ENCODE results near the gene AP2B1. TPM values are rescaled to one million over a fixed set of nuclear protein-coding genes. Genes with fewer than 3 reads are reported as not detected.

The AP2B1 gene
- total and polyA plus RNA-seq, 9 of the 15 experiments (the other 6 are each of a cell fraction or from before 2014, with no cell fraction given): 60.1 to 287 (median 105) TPM

DNA sequence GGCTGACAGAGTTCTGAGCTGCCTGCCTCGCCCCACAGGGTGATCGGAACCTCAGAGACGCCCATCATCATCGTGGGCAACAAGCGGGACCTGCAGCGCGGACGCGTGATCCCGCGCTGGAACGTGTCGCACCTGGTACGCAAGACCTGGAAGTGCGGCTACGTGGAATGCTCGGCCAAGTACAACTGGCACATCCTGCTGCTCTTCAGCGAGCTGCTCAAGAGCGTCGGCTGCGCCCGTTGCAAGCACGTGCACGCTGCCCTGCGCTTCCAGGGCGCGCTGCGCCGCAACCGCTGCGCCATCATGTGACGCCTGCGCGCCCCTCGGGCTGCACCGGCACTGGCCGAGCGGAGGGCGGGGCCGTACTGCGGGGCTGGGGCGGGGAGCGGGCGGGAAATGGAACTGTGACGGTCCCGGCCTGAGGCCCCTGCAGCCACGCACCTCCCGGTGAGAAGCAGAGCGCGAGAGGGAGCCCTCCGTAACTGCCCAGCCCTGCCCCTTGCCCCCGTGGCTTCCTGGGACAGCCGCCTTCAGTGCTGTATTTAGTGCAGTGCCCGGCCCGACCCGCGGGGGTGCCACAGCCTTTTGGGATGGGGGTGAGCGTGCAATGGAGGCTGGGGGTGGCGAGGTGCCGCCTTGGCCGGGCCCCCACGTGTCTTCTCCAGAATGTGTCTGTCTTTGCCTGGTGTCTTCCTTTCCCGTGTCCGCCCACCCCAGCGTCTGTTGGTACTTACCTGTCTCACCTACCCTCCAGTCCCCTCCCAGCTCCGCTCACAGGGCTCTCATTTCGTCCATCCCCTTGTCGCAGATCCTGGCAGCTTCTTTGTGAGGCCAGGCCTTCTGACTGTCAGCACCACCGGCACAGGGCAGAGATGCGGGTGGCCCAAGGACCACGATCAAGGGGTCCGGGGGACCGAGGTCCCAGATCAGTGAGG lies 154.1 kb downstream of the AP2B1 start (continued):
- TF ChIP-seq HDAC6 (IDR thresholded peaks at IDR 0.05; ENCODE audit: low read depth, low read length) (no peak), SIRT6 (IDR thresholded peaks at IDR 0.05; ENCODE audit: low read depth, low read length) (no peak), BHLHE40 (IDR thresholded peaks at IDR 0.05; ENCODE audit: low read length) (peak; percentile 82), ZNF695 (CRISPR knock-in tag; IDR thresholded peaks at IDR 0.05) (no peak), NRF1 (conservative IDR thresholded peaks at IDR 0.05 in 1 of 2, IDR thresholded peaks at IDR 0.05 in 1 of 2) (peak; percentile 23 to 49; a peak in 1 of 4 replicates), OTX1 (CRISPR knock-in tag; IDR thresholded peaks at IDR 0.05) (no peak), CXXC5 (CRISPR knock-in tag; IDR thresholded peaks at IDR 0.05) (peak; percentile 64), KDM4B (IDR thresholded peaks at IDR 0.05; ENCODE audit: borderline replicate concordance in 2 of 2, low read depth in 1 of 2) (no peak)
- TF ChIP-seq, protein P1, sequence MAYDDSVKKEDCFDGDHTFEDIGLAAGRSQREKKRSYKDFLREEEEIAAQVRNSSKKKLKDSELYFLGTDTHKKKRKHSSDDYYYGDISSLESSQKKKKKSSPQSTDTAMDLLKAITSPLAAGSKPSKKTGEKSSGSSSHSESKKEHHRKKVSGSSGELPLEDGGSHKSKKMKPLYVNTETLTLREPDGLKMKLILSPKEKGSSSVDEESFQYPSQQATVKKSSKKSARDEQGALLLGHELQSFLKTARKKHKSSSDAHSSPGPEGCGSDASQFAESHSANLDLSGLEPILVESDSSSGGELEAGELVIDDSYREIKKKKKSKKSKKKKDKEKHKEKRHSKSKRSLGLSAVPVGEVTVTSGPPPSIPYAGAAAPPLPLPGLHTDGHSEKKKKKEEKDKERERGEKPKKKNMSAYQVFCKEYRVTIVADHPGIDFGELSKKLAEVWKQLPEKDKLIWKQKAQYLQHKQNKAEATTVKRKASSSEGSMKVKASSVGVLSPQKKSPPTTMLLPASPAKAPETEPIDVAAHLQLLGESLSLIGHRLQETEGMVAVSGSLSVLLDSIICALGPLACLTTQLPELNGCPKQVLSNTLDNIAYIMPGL (CRISPR knock-in tag; IDR thresholded peaks at IDR 0.05): no peak
- TF ChIP-seq, protein P2, sequence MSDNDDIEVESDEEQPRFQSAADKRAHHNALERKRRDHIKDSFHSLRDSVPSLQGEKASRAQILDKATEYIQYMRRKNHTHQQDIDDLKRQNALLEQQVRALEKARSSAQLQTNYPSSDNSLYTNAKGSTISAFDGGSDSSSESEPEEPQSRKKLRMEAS (CRISPR knock-in tag; IDR thresholded peaks at IDR 0.05): peak; percentile 75

All from K562 (cell line).